AG20443 (cell line): Measurements from ENCODE around the gene ZXDC.

Source experiments
- DNase-seq: peaks from one replicate; pipeline ENCODE4 v3.0.0; 2012; ENCODE audit warnings: low spot score, mixed read lengths

Gene ZXDC

GRCh38 chr3:126452213-126452612 is 23.5 kb downstream of the ZXDC start:
- no peak for DNase-seq

GRCh38 chr3:126451511-126451910 is 24.2 kb downstream of the ZXDC start:
- DNase-seq = no peak

GRCh38 chr3:126450744-126451143 is 24.9 kb downstream of the ZXDC start:
- DNase-seq = no peak

DNA sequence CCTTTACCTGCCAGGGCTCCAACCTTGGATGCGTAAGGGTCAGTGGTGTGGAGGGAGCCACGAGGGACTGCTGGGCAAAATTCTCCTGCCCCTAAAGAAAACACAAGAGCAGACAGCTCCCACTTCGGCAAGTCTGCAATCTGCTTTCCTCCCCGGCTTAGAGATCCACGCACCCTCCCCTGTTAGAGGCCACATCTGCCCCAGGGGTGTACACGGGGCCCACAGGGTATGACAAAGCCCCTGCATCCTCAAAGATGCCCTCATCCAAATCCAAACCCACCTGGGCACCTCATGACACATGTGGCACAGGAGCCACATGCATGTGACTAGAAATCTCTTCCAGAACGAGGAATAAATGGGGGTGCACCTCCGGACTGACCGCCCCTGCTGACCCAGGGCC is 25.5 kb downstream of the ZXDC start:
- DNase-seq = no peak

DNA sequence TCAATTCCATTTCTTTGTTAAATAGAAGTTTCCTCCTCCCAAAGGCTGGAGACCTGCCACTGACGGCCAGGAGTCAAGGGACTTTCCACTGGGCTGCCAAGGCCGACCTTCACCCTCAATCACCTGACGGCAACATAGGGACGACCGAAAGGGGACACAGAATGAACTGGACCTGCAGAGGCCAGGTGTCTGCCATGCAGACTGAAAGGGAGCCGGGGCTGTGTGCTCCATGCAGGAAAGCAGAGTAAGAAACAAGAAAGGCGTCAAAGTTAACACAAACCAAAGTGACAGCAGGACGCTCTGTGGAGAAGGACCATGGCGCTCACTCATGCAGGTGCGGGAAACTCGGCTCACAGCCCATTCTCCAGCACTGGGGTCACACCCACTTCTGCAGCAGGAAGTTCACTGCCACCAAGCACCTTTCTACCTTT is 26.1 kb downstream of the ZXDC start:
- no peak for DNase-seq

DNA sequence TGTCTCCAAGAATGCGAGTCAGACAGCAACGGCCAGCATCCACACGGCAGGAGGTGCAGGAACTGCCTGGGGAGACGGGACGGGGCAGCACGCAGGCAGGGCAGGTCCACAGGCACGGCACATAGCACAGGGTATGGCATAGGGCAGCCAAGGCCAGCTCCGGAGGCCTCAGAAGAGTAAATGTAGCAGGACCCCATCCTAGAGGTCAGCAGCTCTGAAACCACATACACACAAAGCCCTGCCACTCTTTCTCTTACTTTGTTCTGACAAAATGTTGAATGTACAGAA is 26.9 kb downstream of the ZXDC start:
- DNase-seq = no peak

- no peak for DNase-seq
Measured at GRCh38 chr3:126448136-126448892, 27.4 kb downstream of the ZXDC start.

- DNase-seq = no peak
Measured at GRCh38 chr3:126447456-126448106, 28.1 kb downstream of the ZXDC start.

- no peak for DNase-seq
Measured at GRCh38 chr3:126446791-126447190, 28.9 kb downstream of the ZXDC start.

- DNase-seq = no peak
Measured at GRCh38 chr3:126446301-126446700, 29.4 kb downstream of the ZXDC start.

GRCh38 chr3:126445506-126445905 is 30.2 kb downstream of the ZXDC start:
- no peak for DNase-seq

- DNase-seq = no peak
Measured at GRCh38 chr3:126442856-126443242, 32.8 kb downstream of the ZXDC start.

- no peak for DNase-seq
Measured at GRCh38 chr3:126442094-126442855, 33.4 kb downstream of the ZXDC start.

- no peak for DNase-seq
Measured at GRCh38 chr3:126441256-126441880, 34.3 kb downstream of the ZXDC start.

- no peak for DNase-seq
Measured at GRCh38 chr3:126440709-126440995, 35.0 kb downstream of the ZXDC start.

DNA sequence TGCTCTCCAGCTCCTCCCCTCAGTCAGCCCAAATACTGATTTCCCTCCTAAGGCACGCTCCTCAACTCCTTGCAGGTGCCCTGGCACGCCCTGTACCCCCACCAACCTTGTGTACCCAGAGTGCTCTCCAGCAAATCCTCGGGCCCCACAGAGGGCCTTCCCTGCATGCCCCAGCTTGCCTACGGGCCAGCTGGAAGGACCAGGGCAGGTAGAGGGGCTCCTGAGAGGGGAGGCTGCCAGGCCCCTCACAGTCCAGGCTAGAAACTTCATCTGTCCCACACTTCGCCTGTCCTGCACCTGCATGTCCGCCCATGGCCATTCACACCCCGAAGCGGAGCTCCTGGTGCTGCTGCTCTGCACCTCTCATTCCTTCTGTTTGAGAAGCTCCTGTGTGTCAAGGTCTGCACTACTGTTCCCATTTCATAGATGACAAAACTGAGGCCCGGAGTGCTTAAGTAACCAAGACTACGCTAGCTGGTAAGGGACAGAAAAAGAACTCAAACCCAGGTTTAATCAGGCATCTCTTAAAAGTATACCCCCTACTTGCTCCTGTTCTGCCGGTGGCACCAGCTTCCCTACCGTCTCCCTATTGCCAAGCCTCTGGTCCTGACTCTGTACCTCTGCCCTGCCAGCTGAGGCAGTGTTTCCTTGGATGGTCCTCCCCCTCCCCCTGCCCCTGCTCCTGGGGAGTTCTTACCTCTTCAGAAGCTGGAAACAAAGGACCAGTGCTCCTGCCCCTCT is 35.6 kb downstream of the ZXDC start:
- no peak for DNase-seq

DNA sequence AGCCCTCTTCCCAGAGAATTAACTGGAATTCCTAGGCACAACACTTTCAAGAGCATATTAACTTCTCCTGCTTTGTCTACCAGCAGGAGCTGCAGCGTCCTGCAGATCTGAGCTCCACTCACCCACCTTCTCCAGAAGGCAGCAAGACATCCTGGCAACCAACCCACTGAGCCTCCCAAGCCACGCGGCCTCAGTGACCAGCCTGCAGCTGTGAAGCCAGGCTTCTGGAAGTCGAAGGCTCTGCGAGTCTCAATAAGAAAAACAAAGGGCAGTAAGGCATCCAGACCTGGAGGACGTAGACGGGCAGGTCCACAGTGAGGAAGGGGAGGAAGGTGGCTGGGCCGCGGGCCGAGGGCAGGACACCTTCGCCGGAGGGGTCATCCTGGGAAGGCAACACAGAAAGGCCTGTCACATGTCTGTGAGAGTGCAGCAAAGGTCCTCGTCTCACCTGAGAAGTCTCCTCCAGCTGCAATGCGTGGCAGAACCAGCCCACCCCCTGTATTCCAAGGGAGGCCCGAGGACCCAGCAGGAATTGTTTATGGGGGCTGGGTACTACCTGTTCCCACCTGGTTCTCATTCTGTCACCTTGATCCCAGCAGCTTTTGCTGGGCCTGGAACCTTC is 36.2 kb downstream of the ZXDC start:
- DNase-seq = no peak

DNA sequence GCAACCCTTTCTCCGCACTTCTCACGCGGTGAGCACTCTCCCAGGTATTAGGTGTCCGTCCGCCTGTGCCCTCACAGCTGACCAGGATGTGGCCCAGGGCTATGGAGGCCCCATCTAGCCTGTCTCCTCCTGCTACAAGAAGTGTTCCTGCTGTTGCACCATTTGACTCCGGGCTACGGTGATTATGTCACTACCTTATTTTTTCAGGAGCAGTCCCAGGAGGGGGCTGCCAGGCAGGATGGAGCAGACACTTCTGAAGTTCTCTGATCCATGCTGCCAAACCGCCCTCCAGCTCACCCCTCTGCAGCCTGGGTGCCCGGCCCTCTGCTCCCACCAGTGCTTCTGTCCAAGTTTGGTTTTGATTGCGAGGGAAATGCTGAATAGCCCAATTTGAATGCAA is 36.9 kb downstream of the ZXDC start:
- DNase-seq = no peak

- no peak for DNase-seq
Measured at GRCh38 chr3:126438186-126438585, 37.5 kb downstream of the ZXDC start.

DNA sequence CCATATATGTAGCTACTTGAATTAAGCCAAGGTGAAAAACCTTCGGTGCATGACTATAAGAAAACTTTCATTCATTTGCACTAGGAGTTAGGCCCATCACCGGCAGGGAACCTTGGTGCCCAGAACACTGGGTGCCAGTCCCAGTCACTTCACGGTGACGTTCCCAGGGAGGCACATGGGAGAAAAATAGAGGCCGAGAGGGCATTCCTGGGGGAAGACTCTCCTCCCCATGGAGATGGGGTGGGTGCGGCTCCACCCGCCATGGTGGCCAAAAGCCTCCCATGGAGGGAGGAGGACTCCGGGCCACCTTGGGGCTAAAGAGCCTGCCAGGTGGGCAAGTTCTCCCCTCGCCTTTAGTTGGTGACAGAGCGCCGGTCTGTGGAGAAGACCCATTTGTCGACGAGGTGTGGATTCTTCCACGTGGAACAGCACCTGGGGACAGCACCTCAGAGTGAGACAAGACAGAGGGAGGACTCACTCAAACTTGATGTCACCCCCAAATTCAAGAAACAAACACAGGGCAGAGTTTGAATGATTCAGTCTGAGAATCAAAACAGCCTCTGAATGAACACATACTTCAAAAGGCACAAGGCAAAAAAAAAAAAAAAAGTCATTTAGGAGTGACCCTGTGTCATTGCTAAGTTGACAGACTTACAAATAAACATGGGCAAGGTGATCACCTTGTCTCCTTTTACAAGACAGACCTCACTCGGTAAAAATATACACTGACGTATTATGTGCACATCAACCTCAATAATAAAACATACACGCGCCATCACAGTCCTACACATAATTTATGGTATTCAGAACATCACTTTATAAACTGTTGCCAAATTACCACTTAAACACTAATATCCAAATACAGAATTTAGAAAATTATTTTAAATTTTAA is 38.6 kb downstream of the ZXDC start:
- no peak for DNase-seq
